ENCODE measurements around the gene KIAA1328.
"Not testable (repeated sequence)": the region's sequence is repeated elsewhere in the genome, so short reads cannot be mapped to it uniquely, and the experiment has no call there.

Gene KIAA1328

DNA sequence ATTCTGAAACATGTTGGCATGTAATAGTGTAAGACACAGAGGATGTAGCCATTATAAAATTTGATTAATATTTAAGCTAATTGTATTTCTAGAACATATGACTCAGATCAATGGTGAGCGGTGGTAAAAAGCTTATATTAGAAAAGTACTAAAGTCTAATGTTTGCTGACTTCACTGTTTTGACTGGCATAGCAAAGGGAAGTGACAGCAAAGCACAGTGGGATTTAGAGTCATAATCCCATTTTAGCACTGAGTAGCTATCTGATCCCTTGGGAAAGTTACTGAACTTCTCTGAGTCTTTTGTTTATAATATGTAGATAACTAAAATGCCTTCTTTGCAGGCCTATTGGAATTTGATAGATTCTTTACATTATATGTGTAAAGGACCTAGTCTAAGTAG, 60.4 kb downstream of the KIAA1328 start:
- FAIRE-seq: no peak

GRCh38 chr18:36889742-36890141, 60.8 kb downstream of the KIAA1328 start:
- FAIRE-seq: no peak

DNA sequence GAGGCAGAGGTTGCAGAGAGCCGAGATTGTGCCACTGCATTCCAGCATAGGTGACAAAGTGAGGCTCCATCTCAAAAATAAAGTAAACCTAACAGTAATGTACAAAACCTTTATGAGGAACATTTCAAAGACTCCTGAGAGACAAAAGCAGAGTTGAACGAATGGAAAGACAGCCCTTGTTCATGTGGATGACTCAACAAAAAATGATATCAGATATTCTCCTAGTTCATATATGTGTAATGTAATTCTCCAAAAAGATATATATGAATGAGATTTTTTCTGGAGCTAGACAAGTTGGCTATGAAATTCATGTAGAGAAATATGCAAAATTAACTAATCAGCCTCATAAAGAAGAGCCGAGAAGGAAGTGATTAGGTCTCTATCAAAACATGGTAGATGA, 61.7 kb downstream of the KIAA1328 start:
- FAIRE-seq: no peak

DNA sequence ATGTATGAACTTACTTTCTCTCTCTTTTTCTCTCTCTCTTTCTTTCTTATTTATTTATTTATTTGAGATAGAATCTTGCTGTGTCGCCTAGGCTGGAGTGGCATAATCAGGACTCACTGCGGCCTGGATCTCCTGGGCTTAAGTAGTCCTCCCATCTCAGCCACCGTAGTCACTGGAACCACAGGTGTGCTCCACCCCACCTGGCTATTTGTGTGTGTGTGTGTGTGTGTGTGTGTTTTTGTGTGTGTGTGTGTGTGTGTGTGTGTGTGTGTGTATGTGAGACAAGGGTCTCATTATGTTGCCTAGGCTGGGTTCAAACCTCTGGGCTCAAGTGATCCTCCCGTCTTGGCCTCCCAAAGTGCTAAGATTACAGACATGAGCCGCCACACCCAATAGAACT, 64.3 kb downstream of the KIAA1328 start:
- FAIRE-seq: no peak

DNA sequence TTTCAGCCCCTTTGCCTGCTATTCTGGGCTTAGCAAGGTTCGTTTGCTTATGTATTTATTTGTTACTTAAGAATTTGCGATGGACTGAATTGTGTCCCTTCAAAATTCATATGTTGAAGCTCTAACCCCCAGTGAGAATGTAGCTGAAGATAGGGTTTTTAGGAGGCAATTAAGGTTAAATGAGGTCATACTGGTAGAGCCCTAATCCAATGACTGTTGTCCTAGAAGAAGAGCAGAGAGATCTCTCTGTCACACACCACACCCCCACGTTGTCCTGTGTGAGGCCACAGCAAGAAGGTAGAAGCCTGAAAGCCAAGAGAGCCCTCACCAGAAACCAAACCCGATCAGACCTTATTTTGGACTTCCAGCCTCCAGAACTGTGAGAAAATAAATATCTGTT, 66.7 kb downstream of the KIAA1328 start:
- FAIRE-seq: no peak

- no peak for FAIRE-seq
Measured at GRCh38 chr18:36897253-36897652, 68.3 kb downstream of the KIAA1328 start.

DNA sequence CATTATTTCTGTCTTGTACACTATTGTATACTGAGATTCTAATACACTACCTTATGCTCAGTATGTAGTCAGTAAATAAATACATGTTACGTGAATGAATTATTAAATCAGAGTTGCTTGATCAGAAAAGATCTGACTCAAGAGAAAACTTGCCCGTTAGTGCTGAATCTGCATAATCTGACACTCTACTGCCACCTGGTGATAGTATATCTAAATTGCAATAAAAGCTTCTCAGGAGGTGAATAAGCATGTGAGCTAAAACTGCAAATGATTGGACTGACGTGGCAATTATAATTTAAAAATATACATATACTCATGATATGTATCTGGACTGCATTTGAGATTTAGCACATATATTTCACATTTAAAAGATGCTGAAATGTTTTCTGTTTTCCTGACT, 70.4 kb downstream of the KIAA1328 start:
- FAIRE-seq: peak; percentile 32

DNA sequence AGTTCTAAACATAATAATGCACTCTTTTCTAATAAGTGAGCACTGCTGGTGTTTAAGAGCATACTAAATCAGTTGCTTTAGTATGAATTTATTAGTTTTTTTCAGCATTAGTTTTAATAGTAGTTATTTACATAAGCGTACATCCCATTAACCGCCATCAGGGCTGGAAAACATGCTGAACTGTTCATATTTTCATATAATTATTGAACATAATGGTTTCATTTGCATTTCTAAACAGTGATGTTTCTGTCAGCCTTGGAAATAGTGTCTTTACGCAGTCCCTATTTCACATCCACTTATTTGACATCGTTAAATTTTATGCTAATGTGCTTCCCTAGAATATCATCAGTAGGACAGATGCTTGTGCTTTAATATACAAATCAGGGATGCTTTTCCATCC, 71.5 kb downstream of the KIAA1328 start:
- no peak for FAIRE-seq

GRCh38 chr18:36901277-36901701, 72.4 kb downstream of the KIAA1328 start:
- no peak for FAIRE-seq

- FAIRE-seq: no peak
Measured at GRCh38 chr18:36903215-36903928, 74.4 kb downstream of the KIAA1328 start.

DNA sequence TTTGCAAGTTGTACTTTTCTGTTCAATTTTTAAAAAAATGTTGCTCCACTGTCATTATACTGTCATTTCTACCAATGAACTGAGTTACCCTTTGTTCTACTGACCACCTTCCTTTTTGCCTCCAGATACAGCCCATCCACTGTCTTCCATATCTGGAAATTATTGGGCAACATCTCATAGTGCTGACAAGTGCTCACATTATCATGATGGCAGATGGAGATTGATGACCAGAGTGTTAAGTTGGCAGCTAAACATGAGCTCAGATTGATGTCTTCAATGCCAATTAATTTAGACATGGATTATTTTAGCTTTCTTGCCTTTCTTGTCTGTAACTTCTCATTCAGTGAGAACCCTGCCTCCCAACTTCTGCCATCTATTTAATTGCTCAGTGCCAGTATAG, 76.6 kb downstream of the KIAA1328 start:
- FAIRE-seq: no peak

GRCh38 chr18:36909282-36909681, 80.4 kb downstream of the KIAA1328 start:
- not testable (repeated sequence) for FAIRE-seq

GRCh38 chr18:36912887-36913286, 84.0 kb downstream of the KIAA1328 start:
- FAIRE-seq: no peak

GRCh38 chr18:36917907-36918306, 89.0 kb downstream of the KIAA1328 start:
- FAIRE-seq: no peak

DNA sequence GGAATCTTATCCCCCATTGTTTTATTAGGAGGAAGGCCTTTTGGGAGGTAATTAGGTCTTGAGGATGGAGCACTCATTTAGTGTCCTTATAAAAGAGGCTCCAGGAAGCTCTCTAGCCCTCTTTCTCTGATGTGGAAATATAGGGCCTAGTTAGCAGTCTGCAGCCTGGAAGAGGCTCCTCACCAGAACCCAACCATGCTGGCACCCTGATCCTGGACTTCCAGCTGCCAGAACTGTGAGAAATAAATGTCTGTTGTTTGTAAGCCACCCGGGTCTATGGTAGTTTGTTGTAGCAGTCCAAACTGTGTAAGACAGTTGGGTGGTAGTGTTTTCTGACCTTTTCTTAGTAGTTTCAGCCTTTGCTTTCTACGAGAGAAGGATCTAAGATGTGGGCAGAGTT, 100.7 kb downstream of the KIAA1328 start:
- FAIRE-seq: no peak

GRCh38 chr18:36931106-36931505, 102.2 kb downstream of the KIAA1328 start:
- no peak for FAIRE-seq

DNA sequence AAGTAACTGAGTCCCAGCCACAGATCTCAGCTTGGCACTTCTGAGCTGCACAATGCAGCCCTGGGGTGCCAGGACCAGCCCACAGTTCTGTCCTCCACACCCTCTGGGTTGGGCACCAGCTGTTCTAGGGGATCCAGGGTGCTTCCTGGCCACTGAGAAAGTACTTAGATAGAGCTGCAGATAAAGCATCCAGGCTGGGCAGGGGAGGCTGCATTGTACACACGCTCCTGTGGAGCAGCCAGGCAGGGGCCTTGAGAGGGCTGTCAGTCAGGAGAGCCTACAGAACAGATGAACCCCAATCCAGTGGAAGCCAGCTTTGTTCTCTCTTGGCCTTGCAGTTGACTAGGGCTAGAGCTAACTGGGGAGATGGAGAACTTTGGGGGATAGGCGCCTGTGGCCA, 104.6 kb downstream of the KIAA1328 start:
- no peak for FAIRE-seq

DNA sequence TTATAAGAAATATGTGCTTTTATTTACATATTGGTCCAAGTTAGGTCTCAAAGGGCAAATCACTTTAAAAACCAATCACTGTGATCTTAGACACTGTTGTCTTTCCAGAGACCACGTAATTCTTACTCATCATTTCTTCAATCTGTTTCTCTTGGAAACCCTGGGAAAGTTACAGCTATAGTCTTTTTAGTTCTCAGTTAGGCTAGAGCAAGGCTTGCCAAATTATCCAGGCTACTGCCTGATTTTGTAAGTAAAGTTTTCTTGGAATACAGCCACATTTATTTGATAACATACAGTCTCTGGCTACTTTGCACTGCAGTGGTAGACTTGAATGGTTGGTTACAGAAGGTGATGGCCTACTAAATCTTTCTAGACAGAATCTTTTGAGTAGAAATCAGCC, 106.0 kb downstream of the KIAA1328 start:
- no peak for FAIRE-seq

- FAIRE-seq: peak; percentile 78
Measured at GRCh38 chr18:36942264-36942663, 113.3 kb downstream of the KIAA1328 start.

DNA sequence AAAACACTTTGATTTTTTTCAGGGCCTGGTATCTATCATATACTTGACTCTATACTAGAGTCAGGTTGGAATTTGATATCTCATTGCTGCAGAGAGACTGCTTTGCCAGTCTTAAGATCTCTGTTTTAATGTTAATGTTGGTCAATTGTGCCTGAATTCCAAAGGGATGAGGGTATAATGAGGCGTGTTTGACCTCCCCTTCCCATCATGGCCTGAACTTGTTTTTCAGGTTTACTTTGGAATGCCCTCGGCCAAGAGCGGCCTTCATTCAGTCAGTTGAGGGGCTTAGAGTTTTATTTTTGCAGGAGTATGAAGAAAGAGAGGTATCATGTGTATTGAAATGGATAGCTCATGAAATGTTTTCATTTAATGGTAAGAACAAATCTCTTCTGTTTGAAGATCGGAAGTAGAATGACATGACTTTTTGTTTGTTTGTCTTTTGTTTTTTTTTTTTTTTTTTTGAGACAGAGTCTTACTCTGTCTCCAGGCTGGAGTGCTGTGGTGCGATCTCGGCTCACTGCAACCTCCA, 119.0 kb downstream of the KIAA1328 start:
- no peak for FAIRE-seq

DNA sequence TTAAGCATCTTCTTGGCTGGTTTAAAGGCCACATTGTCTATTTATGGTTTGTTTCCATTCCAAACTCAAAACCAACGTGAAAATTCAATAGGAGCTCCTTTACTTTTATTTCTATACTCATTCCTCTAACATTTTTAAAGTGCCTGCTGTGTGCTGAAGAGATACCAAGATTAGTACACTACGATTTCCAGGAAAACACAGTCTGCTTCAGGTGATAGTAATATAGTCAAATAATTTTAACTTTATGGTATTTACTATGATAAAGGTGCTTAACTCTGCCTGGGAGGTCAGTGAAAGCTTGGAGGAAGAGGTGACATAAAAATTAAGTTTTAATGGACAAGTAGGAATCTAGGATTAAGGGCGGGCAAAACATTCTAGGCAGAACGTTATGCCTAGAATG, 121.4 kb downstream of the KIAA1328 start:
- FAIRE-seq: no peak

DNA sequence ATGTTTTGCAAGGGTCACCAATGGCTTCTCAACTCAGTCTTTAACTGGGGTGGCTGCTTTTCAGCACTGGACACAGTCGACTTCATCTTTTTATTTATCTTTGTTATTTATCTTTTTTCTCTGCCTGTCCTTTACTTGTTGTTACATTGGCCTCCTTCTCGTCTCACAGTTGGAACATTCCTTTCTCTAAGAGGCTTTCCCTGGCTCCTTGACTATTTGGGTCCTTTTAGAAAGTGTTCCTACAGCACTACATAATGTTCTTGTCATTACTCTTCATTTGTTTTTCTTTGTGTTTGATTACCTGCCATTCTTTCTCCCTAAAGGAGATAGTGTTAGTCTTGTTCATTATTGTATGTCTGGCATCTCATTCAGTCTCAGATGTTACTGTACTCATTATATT, 122.0 kb downstream of the KIAA1328 start:
- FAIRE-seq: no peak

- peak; percentile 74 for FAIRE-seq
Measured at GRCh38 chr18:36953047-36953446, 124.1 kb downstream of the KIAA1328 start.

DNA sequence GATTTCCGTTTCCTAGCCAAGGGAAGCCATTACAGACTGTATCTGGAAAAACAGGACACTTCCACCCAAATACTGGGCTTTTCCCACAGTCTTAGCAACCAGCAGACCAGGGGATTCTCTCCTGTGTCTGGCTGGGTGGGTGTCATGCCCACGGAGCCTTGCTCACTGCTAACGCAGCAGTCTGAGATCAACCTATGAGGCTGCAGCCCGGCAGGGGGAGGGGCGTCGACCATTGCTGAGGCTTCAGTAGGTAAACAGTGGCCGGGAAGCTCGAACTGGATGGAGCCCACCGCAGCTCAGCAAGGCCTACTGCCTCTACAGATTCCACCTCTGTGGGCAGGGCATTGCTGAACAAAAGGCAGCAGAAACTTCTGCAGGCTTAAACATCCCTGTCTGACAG, 131.1 kb downstream of the KIAA1328 start:
- FAIRE-seq: no peak

DNA sequence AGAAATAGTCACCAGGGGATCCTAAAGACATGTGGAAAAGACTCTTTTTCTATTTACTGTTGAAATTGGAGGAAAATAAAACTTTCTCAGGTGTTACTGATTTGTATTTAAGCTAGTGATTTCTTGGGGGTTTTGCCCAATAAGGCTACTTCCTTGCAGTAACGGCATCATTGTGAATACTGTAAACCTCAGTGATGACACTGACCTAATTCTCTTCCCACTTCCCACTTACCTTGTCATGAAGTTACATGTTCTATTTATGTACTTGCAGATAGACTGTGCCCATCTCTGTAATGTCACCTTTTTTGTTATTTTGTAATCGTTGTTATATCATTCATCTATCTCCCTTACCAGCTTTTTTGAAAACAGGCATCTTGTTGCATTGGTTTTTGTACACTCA, 134.5 kb downstream of the KIAA1328 start:
- no peak for FAIRE-seq
